Thyroid gland (tissue), 4 donors: ENCODE measurements around the gene LIMK1. TPM values are rescaled to one million over a fixed set of nuclear protein-coding genes. Genes with fewer than 3 reads are reported as not detected.
"Not testable (repeated sequence)": the region's sequence is repeated elsewhere in the genome, so short reads cannot be mapped to it uniquely, and the experiment has no call there.

Experiments
- DNase-seq, 2 donors: peaks; one replicate each; pipeline ENCODE4 v3.0.0-alpha.2; 2019
- H3K27ac ChIP-seq, 3 donors: fragments of 200-600 bp; sonication (generic); 1 replicate in 2 of 3; 2 replicates in 1 of 3; pipeline ENCODE4 v1.5.1; 2016 to 2019; ENCODE audit warnings: mild to moderate bottlenecking in 1 of 3, moderate library complexity in 1 of 3
- H3K27me3 ChIP-seq: fragments of 200-600 bp; sonication (generic); one replicate; pipeline ENCODE4 v1.5.1; 2019
- H3K36me3 ChIP-seq, 2 donors: fragments of 200-600 bp; sonication (generic); one replicate each; pipeline ENCODE4 v1.5.1; 2016 to 2019
- H3K4me1 ChIP-seq, 2 donors: fragments of 200-600 bp; sonication (generic); one replicate each; pipeline ENCODE4 v1.5.1; 2017 to 2019
- H3K4me3 ChIP-seq, 3 donors: fragments of 200-600 bp; sonication (generic); replicated peaks in 1 of 3; 1 replicate in 2 of 3; 2 replicates in 1 of 3; pipeline ENCODE4 v1.5.1; 2016; ENCODE audit warnings: mild to moderate bottlenecking in 1 of 3
- H3K9me3 ChIP-seq: fragments of 200-600 bp; sonication (generic); one replicate; pipeline ENCODE4 v1.5.1; 2017
- CTCF ChIP-seq, 6 experiments: fragments of 200-600 bp in 3 of 6; fragments of 450-650 bp in 3 of 6; sonication (generic) in 3 of 6; IDR thresholded peaks; one replicate each; pipeline ENCODE4 v1.5.1; 2016 to 2019; ENCODE audit warnings: antibody characterized with exemption in 6 of 6, mild to moderate bottlenecking in 2 of 6, inconsistent platforms in 1 of 6, moderate library complexity in 1 of 6
- POLR2A ChIP-seq, 2 donors: fragments of 450-650 bp; IDR thresholded peaks; one replicate each; pipeline ENCODE4 v1.6.1; 2017; ENCODE audit warnings: antibody characterized with exemption in 2 of 2, mild to moderate bottlenecking in 2 of 2, moderate library complexity in 1 of 2
- WGBS, 2 donors: methylation state at CpG; one replicate each; pipeline ENCODE4 v1.1.5; 2017; 5-methylcytosine and 5-hydroxymethylcytosine counted together
- intact Hi-C: fragments of 100-400 bp; cut with DNase I; formaldehyde crosslinking; loops from one replicate; pipeline ENCODE4 v1.15.1; 2023
- total RNA-seq, 4 donors: library from RNA; depleted of rRNA; stranded (reverse); fragments of >200 nt; gene quantifications; one replicate each; pipeline ENCODE4 v1.2.3, GENCODE V29; 2016

The LIMK1 gene
- total RNA-seq, 4 donors from 2014 or later, result 16.7 to 32.8 (median 21.5) TPM

- TF ChIP-seq CTCF (IDR thresholded peaks at IDR 0.05) (no peak), POLR2A (IDR thresholded peaks at IDR 0.05) (no peak)
- H3K36me3 ChIP-seq, result peaks cover 17 to 31% of the 10 kb centered on the region in 2 donors
- H3K27ac ChIP-seq, result no peak overlapping the region
- H3K9me3 ChIP-seq, result no peaks in the 10 kb centered on the region
- H3K27me3 ChIP-seq, result no peaks in the 10 kb centered on the region
- intact Hi-C loops, result no loop called here
- whole genome bisulfite sequencing, 2 donors, result 98 to 100% methylated on average over 4 of the region's 4 CpGs
- DNase-seq, result no peak
- H3K4me3 ChIP-seq, result no peak overlapping the region
- H3K4me1 ChIP-seq, result no peaks in the 10 kb centered on the region
Measured at GRCh38 chr7:74119831-74120230, 36.2 kb downstream of the LIMK1 start.

GRCh38 chr7:74121401-74122249 is 38.0 kb downstream of the LIMK1 start:
- no peaks in the 10 kb centered on the region for H3K4me1 ChIP-seq
- no peak for DNase-seq
- 91% methylated on average over 21 to 26 of the region's 26 CpGs for WGBS, 2 donors
- H3K27me3 ChIP-seq, result no peaks in the 10 kb centered on the region
- intact Hi-C loops, result no loop called here
- no peaks in the 10 kb centered on the region for H3K9me3 ChIP-seq
- peaks cover 17 to 25% of the 10 kb centered on the region in 2 donors for H3K36me3 ChIP-seq
- H3K27ac ChIP-seq, result no peak overlapping the region
- TF ChIP-seq POLR2A (IDR thresholded peaks at IDR 0.05), result no peak
- TF ChIP-seq CTCF (IDR thresholded peaks at IDR 0.05), result no peak
- no peak overlapping the region for H3K4me3 ChIP-seq

DNA sequence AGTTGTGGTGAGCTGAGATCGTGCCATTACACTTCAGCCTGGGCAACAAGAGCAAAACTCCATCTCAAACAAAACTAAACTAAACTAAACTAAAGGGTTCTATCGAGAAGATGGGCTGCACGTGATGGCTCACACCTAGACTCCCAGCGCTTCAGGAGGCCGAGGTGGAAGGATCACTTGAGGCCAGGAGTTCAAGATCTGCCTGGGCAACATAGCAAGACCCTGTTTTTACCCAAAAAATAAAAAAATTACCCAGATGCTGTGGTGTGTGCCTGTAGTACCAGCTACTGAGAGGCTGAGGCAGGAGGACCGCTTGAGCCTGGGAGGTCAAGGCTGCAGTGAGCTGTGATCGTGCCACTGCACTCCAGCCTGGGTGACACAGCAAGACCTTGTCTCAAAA is 40.3 kb downstream of the LIMK1 start:
- H3K27ac ChIP-seq, H3K27me3 ChIP-seq, H3K4me1 ChIP-seq, H3K4me3 ChIP-seq, DNase-seq, H3K9me3 ChIP-seq, intact Hi-C loops: not testable (repeated sequence)
- peaks cover 17 to 25% of the 10 kb centered on the region in 2 donors for H3K36me3 ChIP-seq
- 92 to 97% methylated on average over 7 of the region's 7 CpGs for WGBS, 2 donors

DNA sequence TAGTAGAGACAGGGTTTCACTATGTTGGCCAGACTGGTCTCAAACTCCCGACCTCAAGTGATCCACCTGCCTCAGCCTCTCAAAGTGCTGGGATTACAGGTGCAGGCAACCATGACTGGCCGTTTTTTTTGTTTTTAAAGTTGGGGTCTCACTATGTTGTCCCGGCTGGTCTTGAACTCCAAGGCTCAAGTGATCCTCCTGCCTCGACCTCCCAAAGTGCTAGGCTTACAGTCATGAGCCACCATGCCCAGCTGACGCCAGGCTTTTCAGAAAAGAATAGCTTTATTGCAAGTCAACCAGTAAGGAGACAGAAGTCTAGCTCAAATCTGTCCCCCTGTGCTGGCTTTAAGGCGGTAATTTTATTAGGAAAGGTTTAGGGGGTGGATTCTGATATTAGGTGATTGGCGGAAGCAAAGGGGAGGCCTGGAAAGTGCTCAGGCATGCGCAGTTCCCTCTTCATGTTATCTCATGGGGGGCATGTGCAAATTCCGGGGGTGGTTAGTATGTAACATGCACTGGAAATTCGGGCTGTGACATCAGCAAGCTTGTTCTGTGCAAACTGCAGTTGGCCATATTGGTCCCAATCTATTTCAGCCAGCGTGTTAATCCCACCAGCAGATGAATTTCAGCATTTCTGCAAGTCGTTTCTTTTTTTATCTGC is 42.7 kb downstream of the LIMK1 start:
- WGBS, 2 donors, result 72 to 76% methylated on average over 12 of the region's 12 CpGs
- no peak for DNase-seq
- Histone ChIP-seq H3K27ac (no peak overlapping the region), H3K4me1 (no peaks in the 10 kb centered on the region), H3K27me3 (no peaks in the 10 kb centered on the region), H3K9me3 (no peaks in the 10 kb centered on the region), H3K36me3 (peaks cover 2 to 3% of the 10 kb centered on the region in 2 donors), H3K4me3 (no peak overlapping the region)
- TF ChIP-seq POLR2A (IDR thresholded peaks at IDR 0.05) (no peak), CTCF (IDR thresholded peaks at IDR 0.05) (no peak)
- intact Hi-C loops, result no loop called here

DNA sequence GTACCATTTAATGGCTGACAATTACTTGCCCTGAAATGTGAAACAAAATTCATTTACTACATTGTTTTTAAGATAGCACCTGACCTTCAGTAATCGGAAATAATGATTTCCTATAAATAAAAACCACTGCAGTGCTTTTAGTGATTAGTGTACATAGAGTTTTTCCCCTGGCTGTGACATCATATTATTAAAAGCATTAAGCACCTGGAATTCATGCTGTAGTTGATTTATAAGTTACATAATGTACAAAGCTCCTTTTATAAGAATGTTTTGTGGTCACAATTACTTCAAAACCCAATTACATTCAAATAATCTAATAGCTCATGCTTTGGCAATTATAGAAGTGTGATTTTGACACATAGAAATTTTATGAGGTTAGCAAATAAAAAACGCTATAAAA is 46.3 kb downstream of the LIMK1 start:
- Histone ChIP-seq H3K27me3 (no peaks in the 10 kb centered on the region), H3K9me3 (no peaks in the 10 kb centered on the region), H3K36me3 (no peaks in the 10 kb centered on the region), H3K27ac (no peak overlapping the region), H3K4me1 (no peaks in the 10 kb centered on the region), H3K4me3 (no peak overlapping the region)
- TF ChIP-seq POLR2A (IDR thresholded peaks at IDR 0.05), result no peak
- TF ChIP-seq CTCF (IDR thresholded peaks at IDR 0.05), result no peak
- intact Hi-C loops, result no loop called here
- DNase-seq, result no peak
- 77 to 85% methylated on average over 2 of the region's 2 CpGs for WGBS, 2 donors
